Neuronal stem cell (in vitro differentiated cells): Measurements from ENCODE around the gene MFGE8.

Source experiments
- DNase-seq: peaks from one replicate; pipeline ENCODE4 v3.0.0-alpha.2; 2013; ENCODE audit warnings: low spot score
- H2AFZ ChIP-seq: one replicate; pipeline ENCODE4 v1.6.1; 2013; ENCODE audit warnings: mild to moderate bottlenecking, low read length, inconsistent platforms
- H2AK5ac ChIP-seq: 2 replicates; pipeline ENCODE4 v1.6.1; 2013; ENCODE audit warnings: low read depth, mild to moderate bottlenecking, inconsistent platforms, low read length, moderate library complexity, mixed read lengths
- H2BK120ac ChIP-seq: 2 replicates; pipeline ENCODE4 v1.6.1; 2013; ENCODE audit warnings: low read depth, mild to moderate bottlenecking, inconsistent platforms, low read length, moderate library complexity, mixed read lengths
- H2BK12ac ChIP-seq: one replicate; pipeline ENCODE4 v1.6.1; 2013; ENCODE audit warnings: low read length, inconsistent platforms
- H2BK15ac ChIP-seq: 2 replicates; pipeline ENCODE4 v1.6.1; 2013; ENCODE audit warnings: mild to moderate bottlenecking, low read length, inconsistent platforms, mixed read lengths
- H2BK5ac ChIP-seq: one replicate; pipeline ENCODE4 v1.6.1; 2013; ENCODE audit warnings: inconsistent platforms, mild to moderate bottlenecking, low read length, moderate library complexity
- H3K14ac ChIP-seq: one replicate; pipeline ENCODE4 v1.6.1; 2013; ENCODE audit warnings: low read length, inconsistent platforms
- H3K18ac ChIP-seq: 2 replicates; pipeline ENCODE4 v1.6.1; 2013; ENCODE audit warnings: low read length, inconsistent platforms
- H3K23ac ChIP-seq: 2 replicates; pipeline ENCODE4 v1.6.1; 2013; ENCODE audit warnings: low read depth, mild to moderate bottlenecking, mixed read lengths, low read length, inconsistent platforms; ENCODE audit not compliant: poor library complexity
- H3K27ac ChIP-seq: replicated peaks from 3 replicates; pipeline ENCODE4 v1.5.1; 2013; ENCODE audit warnings: low read length, inconsistent platforms
- H3K27me3 ChIP-seq, 3 experiments: 2 replicates each; pipeline ENCODE4 v1.6.1; 2013; ENCODE audit warnings: low read length in 3 of 3, mild to moderate bottlenecking in 2 of 3, inconsistent platforms in 1 of 3, low read depth in 1 of 3, mixed read lengths in 1 of 3, moderate library complexity in 1 of 3; ENCODE audit not compliant: control insufficient read depth in 3 of 3, insufficient read depth in 3 of 3
- H3K36me3 ChIP-seq, 2 donors: replicated peaks in 1 of 2; 2 replicates each; pipeline ENCODE4 v1.6.1; 2013; ENCODE audit warnings: low read length in 2 of 2; ENCODE audit not compliant: control insufficient read depth in 2 of 2, insufficient read depth in 2 of 2
- H3K4ac ChIP-seq: 2 replicates; pipeline ENCODE4 v1.6.1; 2013; ENCODE audit warnings: inconsistent platforms, mild to moderate bottlenecking, low read length, moderate library complexity
- H3K4me1 ChIP-seq, 2 donors: 1 replicate in 1 of 2; 2 replicates in 1 of 2; pipeline ENCODE4 v1.6.1; 2013; ENCODE audit warnings: low read length in 2 of 2, low read depth in 1 of 2; ENCODE audit not compliant: control insufficient read depth in 2 of 2, insufficient read depth in 1 of 2
- H3K4me2 ChIP-seq: one replicate; pipeline ENCODE4 v1.6.1; 2013; ENCODE audit warnings: mild to moderate bottlenecking, low read length, inconsistent platforms; ENCODE audit not compliant: insufficient read depth, poor library complexity, severe bottlenecking
- H3K4me3 ChIP-seq, 2 donors: 2 replicates each; pipeline ENCODE4 v1.5.1; 2013; ENCODE audit warnings: low read length in 2 of 2, mild to moderate bottlenecking in 2 of 2, inconsistent platforms in 1 of 2, moderate library complexity in 1 of 2
- H3K79me1 ChIP-seq: one replicate; pipeline ENCODE4 v1.6.1; 2013; ENCODE audit warnings: low read depth, mild to moderate bottlenecking, inconsistent platforms, low read length, moderate library complexity
- H3K9ac ChIP-seq: one replicate; pipeline ENCODE4 v1.6.1; 2013; ENCODE audit warnings: mild to moderate bottlenecking, low read depth, low read length, inconsistent platforms; ENCODE audit not compliant: poor library complexity
- H3K9me3 ChIP-seq, 2 donors: replicated peaks in 1 of 2; 2 replicates each; pipeline versions ENCODE3 to v1.6.1; 2013; ENCODE audit warnings: low read length in 2 of 2, mild to moderate bottlenecking in 2 of 2, inconsistent platforms in 1 of 2, low read depth in 1 of 2, mixed read lengths in 1 of 2, moderate library complexity in 1 of 2; ENCODE audit not compliant: control insufficient read depth in 2 of 2, insufficient read depth in 1 of 2
- H4K8ac ChIP-seq: one replicate; pipeline ENCODE4 v1.6.1; 2013; ENCODE audit warnings: low read depth, mild to moderate bottlenecking, inconsistent platforms, low read length, moderate library complexity
- H4K91ac ChIP-seq: one replicate; pipeline ENCODE4 v1.6.1; 2013; ENCODE audit warnings: low read length, low read depth, mild to moderate bottlenecking, inconsistent platforms; ENCODE audit not compliant: poor library complexity
- WGBS, 2 donors: extraction: QIAGEN DNeasy Blood & Tissue Kit; methylation state at CpG; one replicate each; pipeline ENCODE4 v1.1.7; 2013; ENCODE audit warnings: missing lambda C conversion rate in 2 of 2, mixed read lengths in 1 of 2; ENCODE audit not compliant: insufficient read length in 2 of 2, insufficient replicate concordance in 1 of 2; ENCODE audit errors: extremely low coverage in 2 of 2; 5-methylcytosine and 5-hydroxymethylcytosine counted together

Gene MFGE8

GRCh38 chr15:88890495-88890894, 22.7 kb downstream of the MFGE8 start:
- H2AK5ac ChIP-seq: no peak overlapping the region
- H3K79me1 ChIP-seq: no peaks in the 10 kb centered on the region
- H2BK120ac ChIP-seq: no peak overlapping the region
- no peak overlapping the region for H3K18ac ChIP-seq
- peaks cover 0 to 8% of the 10 kb centered on the region in 2 donors for H3K4me1 ChIP-seq
- peaks cover 0 to 17% (median 10%) of the 10 kb centered on the region in 3 experiments for H3K27me3 ChIP-seq
- H4K8ac ChIP-seq: no peak overlapping the region
- H3K9me3 ChIP-seq: no peaks in the 10 kb centered on the region
- H2BK15ac ChIP-seq: no peak overlapping the region
- no peak overlapping the region for H2BK12ac ChIP-seq
- H3K27ac ChIP-seq: no peak overlapping the region
- H3K4ac ChIP-seq: no peak overlapping the region
- H3K9ac ChIP-seq: no peak overlapping the region
- no peak overlapping the region for H2AFZ ChIP-seq
- H3K4me2 ChIP-seq: no peak overlapping the region
- no peaks in the 10 kb centered on the region for H3K36me3 ChIP-seq
- H3K14ac ChIP-seq: no peak overlapping the region
- WGBS, 2 donors: no CpG with 5 or more reads among the region's 4 CpGs
- H3K23ac ChIP-seq: no peak overlapping the region
- DNase-seq: no peak
- no peak overlapping the region for H3K4me3 ChIP-seq
- H2BK5ac ChIP-seq: no peak overlapping the region
- H4K91ac ChIP-seq: peak overlapping the region; percentile 83

GRCh38 chr15:88888719-88889118, 24.5 kb downstream of the MFGE8 start:
- H3K4ac ChIP-seq: no peak overlapping the region
- H2BK12ac ChIP-seq: no peak overlapping the region
- no peak overlapping the region for H3K18ac ChIP-seq
- no peak overlapping the region for H2BK5ac ChIP-seq
- WGBS, 2 donors: no CpG with 5 or more reads among the region's 5 CpGs
- H2AFZ ChIP-seq: no peak overlapping the region
- H2BK120ac ChIP-seq: no peak overlapping the region
- H3K36me3 ChIP-seq: no peaks in the 10 kb centered on the region
- H2BK15ac ChIP-seq: no peak overlapping the region
- H3K27ac ChIP-seq: no peak overlapping the region
- H3K9ac ChIP-seq: no peak overlapping the region
- H4K8ac ChIP-seq: no peak overlapping the region
- no peaks in the 10 kb centered on the region for H3K9me3 ChIP-seq
- H4K91ac ChIP-seq: no peak overlapping the region
- no peak overlapping the region for H2AK5ac ChIP-seq
- no peak overlapping the region for H3K14ac ChIP-seq
- no peak overlapping the region for H3K23ac ChIP-seq
- DNase-seq: no peak
- H3K4me1 ChIP-seq: no peaks in the 10 kb centered on the region
- no peaks in the 10 kb centered on the region for H3K27me3 ChIP-seq
- no peak overlapping the region for H3K4me2 ChIP-seq
- H3K4me3 ChIP-seq: no peak overlapping the region
- no peaks in the 10 kb centered on the region for H3K79me1 ChIP-seq

GRCh38 chr15:88887068-88887580, 26.1 kb downstream of the MFGE8 start:
- no peak overlapping the region for H3K4me2 ChIP-seq
- no peaks in the 10 kb centered on the region for H3K27me3 ChIP-seq
- no peaks in the 10 kb centered on the region for H3K79me1 ChIP-seq
- no peak overlapping the region for H2BK12ac ChIP-seq
- no peaks in the 10 kb centered on the region for H3K9me3 ChIP-seq
- no peak for DNase-seq
- H2AK5ac ChIP-seq: peak overlapping the region; percentile 5
- no peak overlapping the region for H3K4me3 ChIP-seq
- H2AFZ ChIP-seq: no peak overlapping the region
- H2BK120ac ChIP-seq: no peak overlapping the region
- H4K8ac ChIP-seq: no peak overlapping the region
- peak overlapping the region; percentile 81 for H3K23ac ChIP-seq
- H2BK15ac ChIP-seq: no peak overlapping the region
- H3K36me3 ChIP-seq: no peaks in the 10 kb centered on the region
- H3K18ac ChIP-seq: peak overlapping the region; percentile 19
- H2BK5ac ChIP-seq: no peak overlapping the region
- no peak overlapping the region for H4K91ac ChIP-seq
- no peak overlapping the region for H3K9ac ChIP-seq
- no peak overlapping the region for H3K4ac ChIP-seq
- no peak overlapping the region for H3K14ac ChIP-seq
- H3K4me1 ChIP-seq: no peaks in the 10 kb centered on the region
- WGBS, 2 donors: no CpG with 5 or more reads among the region's 18 CpGs
- no peak overlapping the region for H3K27ac ChIP-seq

- Histone ChIP-seq H2AK5ac (no peak overlapping the region), H3K9ac (no peak overlapping the region), H3K79me1 (no peaks in the 10 kb centered on the region), H3K4me1 (no peaks in the 10 kb centered on the region), H3K27ac (no peak overlapping the region), H4K8ac (no peak overlapping the region), H2BK120ac (no peak overlapping the region), H2BK15ac (no peak overlapping the region), H3K18ac (no peak overlapping the region), H2AFZ (no peak overlapping the region), H2BK12ac (no peak overlapping the region), H3K36me3 (no peaks in the 10 kb centered on the region), H3K9me3 (no peaks in the 10 kb centered on the region), H3K14ac (no peak overlapping the region), H3K4ac (no peak overlapping the region), H4K91ac (no peak overlapping the region), H3K23ac (no peak overlapping the region), H3K27me3 (no peaks in the 10 kb centered on the region), H2BK5ac (no peak overlapping the region), H3K4me2 (no peak overlapping the region), H3K4me3 (no peak overlapping the region)
- no CpG with 5 or more reads among the region's 4 CpGs for WGBS, 2 donors
- DNase-seq: no peak
These were observed 30.4 kb downstream of the MFGE8 start for GRCh38 chr15:88882785-88883184.
